Measurements from ENCODE around the gene NBPF19. TPM values are rescaled to one million over a fixed set of nuclear protein-coding genes. Genes with fewer than 3 reads are reported as not detected.
"Not testable (repeated sequence)": the region's sequence is repeated elsewhere in the genome, so short reads cannot be mapped to it uniquely, and the experiment has no call there.

Gene NBPF19
- total RNA-seq, result 10 to 100 TPM; 27.4 to 41.1 TPM

- H3K9me3 Mint-ChIP-seq; H3K4me1 Mint-ChIP-seq (ENCODE audit: low read depth in 2 of 2); H3K4me3 Mint-ChIP-seq; H3K27me3 Mint-ChIP-seq; DNase-seq (ENCODE audit: low spot score); H3K36me3 Mint-ChIP-seq; H3K27ac Mint-ChIP-seq; ATAC-seq: not testable (repeated sequence)
These were observed at the start of gene NBPF19 for GRCh38 chr1:149474745-149475144. Gene NBPF19 (plus strand): TSS chr1:149475045. CDS start chr1:149475933, 888 bp downstream.

GRCh38 chr1:149428317-149428716 lies 46.5 kb upstream of the NBPF19 start:
- not testable (repeated sequence) for H3K27ac Mint-ChIP-seq

GRCh38 chr1:149445451-149445850 lies 29.4 kb upstream of the NBPF19 start:
- not testable (repeated sequence) for H3K27ac Mint-ChIP-seq; H3K9me3 Mint-ChIP-seq; H3K4me1 Mint-ChIP-seq (ENCODE audit: low read depth in 2 of 2); H3K27me3 Mint-ChIP-seq; H3K4me3 Mint-ChIP-seq; H3K36me3 Mint-ChIP-seq; ATAC-seq; DNase-seq (ENCODE audit: low spot score)

More at GRCh38 chr1:149428317-149428716, 46.5 kb upstream of the NBPF19 start:
- not testable (repeated sequence) for H3K4me3 Mint-ChIP-seq; DNase-seq (ENCODE audit: low spot score); H3K9me3 Mint-ChIP-seq; H3K27me3 Mint-ChIP-seq; H3K36me3 Mint-ChIP-seq; H3K4me1 Mint-ChIP-seq (ENCODE audit: low read depth in 2 of 2); ATAC-seq

- H3K9me3 Mint-ChIP-seq; DNase-seq (ENCODE audit: low spot score); H3K27me3 Mint-ChIP-seq; H3K36me3 Mint-ChIP-seq; H3K4me1 Mint-ChIP-seq (ENCODE audit: low read depth in 2 of 2); ATAC-seq; H3K27ac Mint-ChIP-seq; H3K4me3 Mint-ChIP-seq: not testable (repeated sequence)
These were observed 22.6 kb upstream of the NBPF19 start for GRCh38 chr1:149452196-149452595.

- not testable (repeated sequence) for DNase-seq (ENCODE audit: low spot score); H3K27ac Mint-ChIP-seq; H3K4me3 Mint-ChIP-seq; H3K36me3 Mint-ChIP-seq; H3K4me1 Mint-ChIP-seq (ENCODE audit: low read depth in 2 of 2); H3K27me3 Mint-ChIP-seq; H3K9me3 Mint-ChIP-seq; ATAC-seq
These were observed 22.2 kb upstream of the NBPF19 start for GRCh38 chr1:149452652-149453051.

GRCh38 chr1:149558350-149558825 lies 83.5 kb downstream of the NBPF19 start:
- not testable (repeated sequence) for H3K36me3 Mint-ChIP-seq; H3K27me3 Mint-ChIP-seq; H3K4me1 Mint-ChIP-seq (ENCODE audit: low read depth in 2 of 2); ATAC-seq; H3K9me3 Mint-ChIP-seq
- Mint-ChIP-seq H3K4me3 (peak overlapping the region; percentile 85), H3K27ac (peak overlapping the region; percentile 59 to 75)
- peak; percentile 61 for DNase-seq (ENCODE audit: low spot score)

- not testable (repeated sequence) for H3K27ac Mint-ChIP-seq; ATAC-seq; H3K27me3 Mint-ChIP-seq; H3K9me3 Mint-ChIP-seq; DNase-seq (ENCODE audit: low spot score); H3K4me1 Mint-ChIP-seq (ENCODE audit: low read depth in 2 of 2); H3K36me3 Mint-ChIP-seq; H3K4me3 Mint-ChIP-seq
These were observed 87.0 kb downstream of the NBPF19 start for GRCh38 chr1:149561806-149562205.

- ATAC-seq; H3K27ac Mint-ChIP-seq; H3K4me1 Mint-ChIP-seq (ENCODE audit: low read depth in 2 of 2); H3K9me3 Mint-ChIP-seq; H3K27me3 Mint-ChIP-seq; H3K36me3 Mint-ChIP-seq; H3K4me3 Mint-ChIP-seq; DNase-seq (ENCODE audit: low spot score): not testable (repeated sequence)
These were observed 90.6 kb downstream of the NBPF19 start for GRCh38 chr1:149565485-149565884.

GRCh38 chr1:149572763-149573162 lies 97.9 kb downstream of the NBPF19 start:
- H3K27me3 Mint-ChIP-seq; H3K4me3 Mint-ChIP-seq; DNase-seq (ENCODE audit: low spot score); H3K4me1 Mint-ChIP-seq (ENCODE audit: low read depth in 2 of 2); ATAC-seq; H3K9me3 Mint-ChIP-seq; H3K36me3 Mint-ChIP-seq: not testable (repeated sequence)
- H3K27ac Mint-ChIP-seq, result peak overlapping the region in 1 of 2 donors; percentile 80

- H3K27ac Mint-ChIP-seq; H3K9me3 Mint-ChIP-seq; H3K27me3 Mint-ChIP-seq; H3K4me1 Mint-ChIP-seq (ENCODE audit: low read depth in 2 of 2); H3K36me3 Mint-ChIP-seq; ATAC-seq; H3K4me3 Mint-ChIP-seq: not testable (repeated sequence)
- DNase-seq (ENCODE audit: low spot score), result peak; percentile 84
These were observed 110.7 kb downstream of the NBPF19 start for GRCh38 chr1:149585592-149585991.

Other genes with a start within 250 kb of the NBPF19 start
- 1 to 10 TPM in 1 of 2 donors, not detected in 1; 1.7 TPM for gene PPIAL4C, start 108.8 kb downstream of the NBPF19 start, total RNA-seq